AML-193 (cell line): Measurements from ENCODE around the gene NID2.
A peak's percentile ranks its signal among the peaks of the same experiment; 100 is the strongest.

ENCODE experiments used
- DNase-seq, 2 experiments: peaks; one replicate each; lab custom pipeline; 2025; lab: John Stamatoyannopoulos, UW

NID2 gene

GRCh38 chr14:52058341-52058740 is 10.5 kb downstream of the NID2 start:
- DNase-seq: no peak

- no peak for DNase-seq
These were observed 13.7 kb downstream of the NID2 start for GRCh38 chr14:52055167-52055566.

- DNase-seq: no peak
These were observed 14.2 kb downstream of the NID2 start for GRCh38 chr14:52054678-52055077.

GRCh38 chr14:52053044-52053443 is 15.8 kb downstream of the NID2 start:
- DNase-seq: no peak

GRCh38 chr14:52052288-52052943 is 16.4 kb downstream of the NID2 start:
- no peak for DNase-seq

GRCh38 chr14:52051871-52052270 is 17.0 kb downstream of the NID2 start:
- DNase-seq: no peak

- DNase-seq: no peak
These were observed 17.6 kb downstream of the NID2 start for GRCh38 chr14:52051251-52051650.

GRCh38 chr14:52049721-52050588 is 18.9 kb downstream of the NID2 start:
- no peak for DNase-seq

GRCh38 chr14:52049271-52049670 is 19.6 kb downstream of the NID2 start:
- no peak for DNase-seq

- no peak for DNase-seq
These were observed 20.1 kb downstream of the NID2 start for GRCh38 chr14:52048641-52049204.

- no peak for DNase-seq
These were observed 20.7 kb downstream of the NID2 start for GRCh38 chr14:52048116-52048515.

- DNase-seq: no peak
These were observed 22.4 kb downstream of the NID2 start for GRCh38 chr14:52046376-52046917.

- no peak for DNase-seq
These were observed 23.9 kb downstream of the NID2 start for GRCh38 chr14:52044791-52045522.

- DNase-seq: peak in 1 of 2 experiments; percentile 3
These were observed 25.2 kb downstream of the NID2 start for GRCh38 chr14:52043690-52044089.

- DNase-seq: no peak
These were observed 26.2 kb downstream of the NID2 start for GRCh38 chr14:52042371-52043289.

GRCh38 chr14:52040598-52040997 is 28.3 kb downstream of the NID2 start:
- no peak for DNase-seq

GRCh38 chr14:52039124-52039815 is 29.6 kb downstream of the NID2 start:
- DNase-seq: no peak

GRCh38 chr14:52033101-52033642 is 35.7 kb downstream of the NID2 start:
- no peak for DNase-seq

- DNase-seq: no peak
These were observed 36.6 kb downstream of the NID2 start for GRCh38 chr14:52032204-52032801.

GRCh38 chr14:52031781-52032180 is 37.1 kb downstream of the NID2 start:
- DNase-seq: no peak
